ENCODE data around the gene PSPC1.

Gene PSPC1

GRCh38 chr13:19673473-19674430 is 109.0 kb downstream of the PSPC1 start:
- DNase-seq = no peak

DNA sequence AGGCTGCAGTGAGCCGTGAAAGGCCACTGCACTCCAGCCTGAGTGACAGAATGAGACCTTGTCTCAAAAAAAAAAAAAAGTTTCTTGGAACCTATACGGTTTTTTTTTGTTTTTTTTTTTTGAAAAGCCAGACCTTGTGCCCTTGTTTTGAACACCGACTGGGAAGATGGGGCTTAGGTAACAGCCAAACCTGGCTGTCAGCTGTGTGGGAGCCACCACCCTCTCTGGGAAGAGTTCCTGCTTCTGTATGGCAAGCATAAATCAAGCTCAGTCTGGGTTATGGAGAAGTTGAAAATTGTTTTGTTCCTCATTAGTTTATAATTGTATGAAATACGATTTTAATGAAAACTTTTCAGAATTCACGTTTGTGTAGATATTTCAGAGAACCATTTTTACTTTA is 109.8 kb downstream of the PSPC1 start:
- DNase-seq = no peak

- DNase-seq = no peak
Measured at GRCh38 chr13:19670147-19670546, 112.6 kb downstream of the PSPC1 start.

DNA sequence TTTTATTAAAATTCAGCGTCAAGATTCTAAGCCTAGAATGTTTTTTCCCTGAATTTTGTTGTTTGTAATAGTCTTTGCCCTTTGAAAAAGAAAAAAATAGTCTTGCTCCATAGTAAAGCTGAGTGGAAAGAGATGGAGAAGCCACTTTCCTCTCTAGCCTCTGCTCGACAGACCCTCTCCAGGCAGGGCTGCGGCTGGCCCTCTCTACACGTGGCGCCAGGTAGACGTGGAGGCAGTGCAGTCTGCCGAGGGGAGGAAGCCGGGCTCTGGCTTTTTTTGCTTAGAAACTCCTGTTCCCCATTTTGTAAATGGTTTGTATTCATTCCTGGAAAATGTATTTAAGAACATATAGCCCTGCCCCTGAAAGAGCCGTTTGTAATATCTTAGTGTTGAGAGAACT is 114.0 kb downstream of the PSPC1 start:
- DNase-seq = no peak

- DNase-seq = no peak
Measured at GRCh38 chr13:19665427-19665859, 117.3 kb downstream of the PSPC1 start.

DNA sequence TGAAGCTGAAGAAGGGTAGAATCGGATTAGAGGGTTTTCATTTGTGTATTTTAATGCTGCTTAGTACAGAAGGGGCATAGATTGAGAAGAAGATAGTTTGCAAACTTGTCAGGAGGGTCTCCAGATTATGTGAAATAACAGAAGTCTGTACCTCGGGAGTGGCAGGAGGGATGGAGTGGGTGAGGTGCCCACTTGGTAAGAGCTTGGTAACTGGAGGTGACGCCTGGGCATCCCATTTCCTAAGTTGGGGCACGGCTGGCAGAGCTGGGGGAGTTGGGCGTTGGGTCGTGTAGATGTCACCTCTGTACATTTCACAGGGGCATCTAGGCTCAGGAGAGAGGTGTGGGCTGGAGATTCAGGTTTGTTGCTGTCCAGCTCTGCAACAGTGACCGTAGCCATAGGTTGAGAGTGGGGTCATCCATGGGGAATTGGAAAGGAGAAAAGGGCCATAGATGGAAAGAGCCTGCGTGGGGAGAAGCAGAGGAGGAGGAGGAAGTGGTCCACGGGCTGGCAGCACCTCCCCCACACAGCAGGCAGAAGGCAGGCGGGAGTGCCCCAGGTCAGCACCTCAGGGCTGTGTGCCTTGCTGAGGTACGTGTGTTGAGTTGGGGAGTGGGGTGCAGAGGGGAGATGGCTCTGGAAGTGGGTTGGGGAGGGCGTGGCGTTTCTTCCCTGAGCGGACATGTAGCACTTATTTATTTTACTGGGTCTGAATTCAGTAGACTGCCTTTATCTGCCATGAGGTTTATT is 118.1 kb downstream of the PSPC1 start:
- DNase-seq = no peak

DNA sequence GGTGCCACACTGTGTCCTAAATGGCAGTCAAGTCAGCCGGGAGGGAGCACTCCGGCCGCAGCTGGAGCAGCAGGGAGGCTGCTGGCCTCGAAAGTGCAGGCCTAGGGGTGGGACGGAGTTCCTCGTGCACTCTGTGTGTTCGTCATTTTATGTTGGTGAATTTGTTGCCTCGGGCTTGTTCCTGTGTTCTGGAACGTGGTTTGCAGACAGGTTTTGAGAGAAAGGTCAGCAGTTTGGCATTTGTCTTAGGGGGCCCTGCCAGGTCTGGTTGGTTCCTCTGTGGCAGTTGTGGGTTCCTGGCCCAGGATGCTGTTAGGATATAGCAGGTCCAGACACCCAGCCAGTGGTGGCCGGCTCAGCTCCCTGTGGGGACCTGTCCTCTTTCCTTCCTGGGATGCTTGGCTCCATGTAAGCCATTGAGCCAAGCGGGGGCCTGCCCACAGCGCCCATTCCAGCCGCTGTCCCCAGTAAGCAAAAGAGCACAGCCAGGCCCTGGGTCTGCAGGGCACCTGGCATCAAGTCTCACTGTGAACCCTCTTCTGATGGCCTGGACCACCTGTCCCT is 119.2 kb downstream of the PSPC1 start:
- DNase-seq = no peak

GRCh38 chr13:19661561-19661960 is 121.2 kb downstream of the PSPC1 start:
- no peak for DNase-seq

DNA sequence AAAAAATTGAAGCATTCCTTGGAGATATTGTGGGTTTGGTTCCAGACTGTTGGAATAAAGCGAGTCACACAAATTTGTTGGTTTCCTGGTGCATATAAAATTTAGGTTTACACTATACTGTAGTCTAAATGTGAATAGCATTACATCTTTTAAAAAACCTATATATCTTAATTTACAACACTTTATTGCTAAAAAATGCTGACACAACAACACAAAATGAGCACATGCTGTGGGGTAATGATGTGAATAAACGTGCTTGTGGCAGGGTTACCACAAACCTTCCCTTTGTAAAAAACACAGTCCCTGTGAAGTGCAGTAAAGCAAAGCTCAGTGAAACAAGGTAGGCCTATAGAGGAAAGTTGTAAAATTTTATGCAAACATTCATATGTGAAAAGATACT is 121.6 kb downstream of the PSPC1 start:
- DNase-seq = no peak

GRCh38 chr13:19658831-19659230 is 123.9 kb downstream of the PSPC1 start:
- DNase-seq = no peak

DNA sequence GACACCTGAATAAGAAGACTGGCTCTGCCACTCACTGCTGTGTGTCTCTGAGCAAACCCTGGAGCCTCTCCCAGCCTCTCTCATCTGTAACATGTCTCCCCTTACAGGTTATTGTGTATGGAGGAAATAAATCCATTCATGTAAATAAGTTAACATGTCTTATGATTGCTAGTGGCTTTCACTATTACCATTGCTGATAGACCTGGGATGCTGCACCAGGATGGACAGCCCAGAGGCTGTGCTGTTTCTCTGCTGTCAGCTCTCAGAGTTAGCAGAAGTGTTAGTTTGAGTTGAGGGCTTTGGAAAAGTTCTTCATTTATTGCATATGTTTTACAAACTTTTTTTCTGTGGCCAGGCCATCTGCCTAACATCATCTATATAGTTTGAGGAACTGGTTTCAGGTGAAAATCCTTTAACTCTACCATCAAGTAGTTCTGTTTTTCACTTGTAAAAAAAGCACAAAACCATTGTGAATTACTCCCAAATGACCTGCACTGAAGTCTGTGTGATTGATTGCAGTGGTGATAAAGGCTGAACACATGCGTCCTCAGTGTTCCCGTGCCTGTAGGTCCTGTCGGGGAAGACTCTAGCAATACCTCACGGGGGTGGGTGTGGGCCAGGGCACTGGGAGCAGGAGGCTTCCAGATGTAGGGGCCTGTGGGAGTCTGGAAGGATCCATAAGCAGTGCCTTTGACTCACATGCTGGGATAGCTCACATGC is 124.7 kb downstream of the PSPC1 start:
- DNase-seq = no peak

All from fibroblast of skin of scalp (primary cell).